ENCODE data around the gene SELENOM.

The SELENOM gene

GRCh38 chr22:31081963-31082605 is 25.3 kb downstream of the SELENOM start:
- Histone ChIP-seq H3K4me2 (ENCODE audit: low read length) (peak overlapping the region; percentile 98), H3F3A (ENCODE audit: control insufficient read depth, insufficient read depth) (0 out of 2 replicates have a peak, but pooled peaks cover 4% of the 10 kb centered on the region), H3K27ac (ENCODE audit: low read depth, low read length) (no peak overlapping the region), H3K27me3 (ENCODE audit: control insufficient read depth, low read length) (no peaks in the 10 kb centered on the region), H3K4me3 (ENCODE audit: low read length) (peak overlapping the region; percentile 84), H3K9me3 (ENCODE audit: control insufficient read depth, insufficient read depth, low read length) (no peaks in the 10 kb centered on the region), H3K4me1 (ENCODE audit: control insufficient read depth, low read length) (peaks cover 50% of the 10 kb centered on the region), H3K36me3 (ENCODE audit: control insufficient read depth, low read length) (0 out of 2 replicates have a peak, but pooled peaks cover 3% of the 10 kb centered on the region), H3K9me2 (replicated peaks; ENCODE audit: control insufficient read depth, low read length) (no peaks in the 10 kb centered on the region), H3K79me2 (ENCODE audit: control insufficient read depth, low read length) (peaks cover 19% of the 10 kb centered on the region), H4K20me1 (ENCODE audit: control insufficient read depth, insufficient read depth, low read depth, low read length) (no peaks in the 10 kb centered on the region)
- TF ChIP-seq CTCF (IDR thresholded peaks at IDR 0.05; ENCODE audit: low read depth, low read length, poor library complexity, severe bottlenecking): no peak
- TF ChIP-seq EZH2phosphoT487 (IDR thresholded peaks at IDR 0.05; ENCODE audit: borderline replicate concordance, low read length): no peak

- TF ChIP-seq CTCF (IDR thresholded peaks at IDR 0.05; ENCODE audit: low read depth, low read length, poor library complexity, severe bottlenecking) (no peak), EZH2phosphoT487 (IDR thresholded peaks at IDR 0.05; ENCODE audit: borderline replicate concordance, low read length) (no peak)
- Histone ChIP-seq H3K4me1 (ENCODE audit: control insufficient read depth, low read length) (peaks cover 50% of the 10 kb centered on the region), H4K20me1 (ENCODE audit: control insufficient read depth, insufficient read depth, low read depth, low read length) (no peaks in the 10 kb centered on the region), H3K36me3 (ENCODE audit: control insufficient read depth, low read length) (0 out of 2 replicates have a peak, but pooled peaks cover 3% of the 10 kb centered on the region), H3K79me2 (ENCODE audit: control insufficient read depth, low read length) (peaks cover 19% of the 10 kb centered on the region), H3K27me3 (ENCODE audit: control insufficient read depth, low read length) (no peaks in the 10 kb centered on the region), H3K9me2 (replicated peaks; ENCODE audit: control insufficient read depth, low read length) (no peaks in the 10 kb centered on the region), H3K9me3 (ENCODE audit: control insufficient read depth, insufficient read depth, low read length) (no peaks in the 10 kb centered on the region), H3K4me3 (ENCODE audit: low read length) (peak within 1 kb of the TSS; percentile 84), H3F3A (ENCODE audit: control insufficient read depth, insufficient read depth) (0 out of 2 replicates have a peak, but pooled peaks cover 4% of the 10 kb centered on the region), H3K27ac (ENCODE audit: low read depth, low read length) (peak within 1 kb of the TSS; percentile 21; the same call in 1 of the 2 replicates), H3K4me2 (ENCODE audit: low read length) (peak within 1 kb of the TSS; percentile 98)
Measured at GRCh38 chr22:31080848-31081649, 26.3 kb downstream of the SELENOM start, which contains the start of gene SMTN. Gene SMTN (plus strand): TSS chr22:31081318. CDS start chr22:31083259, 1,941 bp downstream.

GRCh38 chr22:31080164-31080847 is 27.1 kb downstream of the SELENOM start:
- Histone ChIP-seq H3K4me3 (ENCODE audit: low read length) (peak overlapping the region; percentile 84), H3K27ac (ENCODE audit: low read depth, low read length) (no peak overlapping the region), H3K4me1 (ENCODE audit: control insufficient read depth, low read length) (peaks cover 46% of the 10 kb centered on the region)

More at GRCh38 chr22:31080164-31080847, 27.1 kb downstream of the SELENOM start:
- TF ChIP-seq CTCF (IDR thresholded peaks at IDR 0.05; ENCODE audit: low read depth, low read length, poor library complexity, severe bottlenecking) (no peak), EZH2phosphoT487 (IDR thresholded peaks at IDR 0.05; ENCODE audit: borderline replicate concordance, low read length) (no peak)
- 0 out of 2 replicates have a peak, but pooled peaks cover 3% of the 10 kb centered on the region for H3K36me3 ChIP-seq (ENCODE audit: control insufficient read depth, low read length)
- H3K9me3 ChIP-seq (ENCODE audit: control insufficient read depth, insufficient read depth, low read length): no peaks in the 10 kb centered on the region
- no peaks in the 10 kb centered on the region for H4K20me1 ChIP-seq (ENCODE audit: control insufficient read depth, insufficient read depth, low read depth, low read length)
- H3F3A ChIP-seq (ENCODE audit: control insufficient read depth, insufficient read depth): 0 out of 2 replicates have a peak, but pooled peaks cover 4% of the 10 kb centered on the region
- H3K79me2 ChIP-seq (ENCODE audit: control insufficient read depth, low read length): peaks cover 19% of the 10 kb centered on the region
- no peaks in the 10 kb centered on the region for H3K27me3 ChIP-seq (ENCODE audit: control insufficient read depth, low read length)
- no peaks in the 10 kb centered on the region for H3K9me2 ChIP-seq (replicated peaks; ENCODE audit: control insufficient read depth, low read length)
- H3K4me2 ChIP-seq (ENCODE audit: low read length): peak overlapping the region; percentile 98

All from DOHH2 (cell line).